Endothelial cell of umbilical vein (primary cell): ENCODE measurements around the gene PCGF2. TPM values are rescaled to one million over a fixed set of nuclear protein-coding genes. Genes with fewer than 3 reads are reported as not detected.

ENCODE experiments used
- BruUV-seq: library from RNA; stranded (reverse); fragments of 400-500 nt; replicated peaks from 2 replicates; lab custom pipeline; 2021; lab: Mats Ljungman, UMichigan
- CTCF ChIA-PET: fragments of 300-600, 350-600 bp; sonication (Branson Sonifier 250); formaldehyde crosslinking; loops from one replicate; lab custom pipeline; 2021; ENCODE audit warnings: antibody characterized with exemption, inconsistent platforms; lab: Charles Lee
- POLR2A ChIA-PET: fragments of 300-600, 350-600 bp; sonication (Branson Sonifier 250); formaldehyde crosslinking; loops from one replicate; lab custom pipeline; 2021; ENCODE audit warnings: antibody characterized with exemption, inconsistent platforms; lab: Charles Lee
- DNase-seq: peaks from one replicate; pipeline ENCODE4 v3.0.0-alpha.2; 2011; ENCODE audit warnings: low read depth, low spot score
- FAIRE-seq: peaks from 2 replicates; lab custom pipeline; 2011; peaks lifted over from hg19 to GRCh38; lab: Jason Lieb, UNC
- H2AFZ ChIP-seq: 2 replicates; pipeline ENCODE4 v1.6.0; 2012; ENCODE audit warnings: low read depth, low read length, control low read depth, inconsistent platforms
- H3K27ac ChIP-seq: 2 replicates; pipeline ENCODE4 v1.5.1; 2011; ENCODE audit warnings: low read depth, mild to moderate bottlenecking, control low read depth, low read length, moderate library complexity; ENCODE audit not compliant: insufficient read depth
- H3K27me3 ChIP-seq, 2 experiments: 2 replicates each; pipeline versions ENCODE4 v1.6.0 to v1.6.1; 2011; ENCODE audit warnings: low read length in 2 of 2, mixed read lengths in 1 of 2; ENCODE audit not compliant: control insufficient read depth in 2 of 2, insufficient read depth in 2 of 2
- H3K36me3 ChIP-seq, 2 experiments: 2 replicates in 1 of 2; 3 replicates in 1 of 2; pipeline ENCODE4 v1.5.1; 2011; ENCODE audit warnings: low read length in 2 of 2, mild to moderate bottlenecking in 1 of 2, moderate library complexity in 1 of 2; ENCODE audit not compliant: control insufficient read depth in 2 of 2, insufficient read depth in 2 of 2; ENCODE audit errors: extremely low read depth in 1 of 2
- H3K4me1 ChIP-seq: 3 replicates; pipeline ENCODE4 v1.5.1; 2011; ENCODE audit warnings: mild to moderate bottlenecking, low read length; ENCODE audit not compliant: control insufficient read depth, insufficient read depth; ENCODE audit errors: extremely low read depth
- H3K4me2 ChIP-seq: 2 replicates; pipeline ENCODE4 v1.6.1; 2011; ENCODE audit warnings: low read length, control low read depth, mixed read lengths; ENCODE audit not compliant: insufficient read depth
- H3K4me3 ChIP-seq, 3 experiments: fragments of 200-600 bp in 1 of 3; sonication (generic), shearing (Covaris generic) in 1 of 3; replicated peaks in 1 of 3; 2 replicates each; pipeline ENCODE4 v1.5.1; 2011 to 2016; ENCODE audit warnings: control low read depth in 3 of 3, low read length in 3 of 3, mild to moderate bottlenecking in 2 of 3, inconsistent platforms in 1 of 3, low read depth in 1 of 3, moderate library complexity in 1 of 3; ENCODE audit not compliant: insufficient read depth in 1 of 3
- H3K79me2 ChIP-seq: 2 replicates; pipeline ENCODE4 v1.6.0; 2012; ENCODE audit warnings: low read length, inconsistent platforms; ENCODE audit not compliant: control insufficient read depth, insufficient read depth
- H3K9ac ChIP-seq: replicated peaks from 2 replicates; pipeline ENCODE3; 2011; ENCODE audit warnings: low read length, control low read depth; ENCODE audit not compliant: insufficient read depth; ENCODE audit errors: extremely low read depth
- H3K9me1 ChIP-seq: replicated peaks from 3 replicates; pipeline ENCODE4 v1.6.0; 2011; ENCODE audit warnings: mild to moderate bottlenecking, low read length; ENCODE audit not compliant: control insufficient read depth, insufficient read depth; ENCODE audit errors: extremely low read depth
- H3K9me3 ChIP-seq: replicated peaks from 2 replicates; pipeline ENCODE4 v1.5.1; 2012; ENCODE audit warnings: low read length, inconsistent platforms; ENCODE audit not compliant: control insufficient read depth, insufficient read depth
- H4K20me1 ChIP-seq: replicated peaks from 2 replicates; pipeline ENCODE3; 2011; ENCODE audit warnings: mild to moderate bottlenecking, low read length; ENCODE audit not compliant: control insufficient read depth, insufficient read depth; ENCODE audit errors: extremely low read depth
- EZH2 ChIP-seq: IDR thresholded peaks from 2 replicates; pipeline ENCODE4 v1.6.1; 2012; ENCODE audit warnings: borderline replicate concordance, low read depth, mild to moderate bottlenecking, moderate library complexity, low read length, inconsistent platforms; ENCODE audit not compliant: severe bottlenecking
- FOS ChIP-seq: IDR thresholded peaks from 2 replicates; pipeline ENCODE4 v1.6.1; 2011; ENCODE audit warnings: mild to moderate bottlenecking, low read length, moderate library complexity, borderline replicate concordance; ENCODE audit not compliant: insufficient read depth
- GATA2 ChIP-seq: IDR thresholded peaks from 2 replicates; pipeline ENCODE4 v1.7.0; 2011; ENCODE audit warnings: low read depth, mild to moderate bottlenecking, moderate library complexity, mixed read lengths, low read length; ENCODE audit not compliant: insufficient read length, insufficient read depth
- JUN ChIP-seq: IDR thresholded peaks from 2 replicates; pipeline ENCODE4 v1.6.1; 2011; ENCODE audit warnings: borderline replicate concordance, low read depth; ENCODE audit not compliant: insufficient read length, insufficient read depth
- MYC ChIP-seq: IDR thresholded peaks from one replicate; pipeline ENCODE4 v1.6.1; 2011; ENCODE audit warnings: mild to moderate bottlenecking, low read depth, low read length
- POLR2A ChIP-seq: IDR thresholded peaks from 2 replicates; pipeline ENCODE4 v1.6.1; 2012; ENCODE audit warnings: low read depth, mild to moderate bottlenecking, control low read depth, low read length
- POLR2AphosphoS5 ChIP-seq: IDR thresholded peaks from 2 replicates; pipeline ENCODE4 v1.6.1; 2012; ENCODE audit warnings: low read depth, mild to moderate bottlenecking, control low read depth, low read length, moderate library complexity; ENCODE audit not compliant: insufficient read depth
- dilution Hi-C: fragments of 300-500 bp; cut with MboI; formaldehyde crosslinking; loops from one replicate; pipeline ENCODE4 v1.15.0; 2019; ENCODE audit warnings: low sequenced_read_pairs; ENCODE audit not compliant: extremely low pct_ligation_motif_present
- intact Hi-C: fragments of 100-400 bp; cut with micrococcal nuclease; formaldehyde crosslinking; loops from one replicate; pipeline ENCODE4 v1.10.0; 2022
- polyA plus RNA-seq, 4 experiments: library from polyadenylated mRNA; depleted of rRNA in 3 of 4; stranded (reverse) in 3 of 4; unstranded in 1 of 4; fragments of >200 nt; gene quantifications; 2 replicates each; pipeline versions ENCODE4 v1.2.1 to v1.2.3, GENCODE V29; 2011 to 2012; ENCODE audit warnings: missing spikeins in 1 of 4
- total RNA-seq: library from RNA; stranded (reverse); gene quantifications from 2 replicates; pipeline ENCODE4 v1.2.3, GENCODE V29; 2021
- TF ChIP-seq, protein P1 (sequence below), 2 donors: IDR thresholded peaks; 1 replicate in 1 of 2; 2 replicates in 1 of 2; pipeline ENCODE4 v1.5.1; 2011; ENCODE audit warnings: low read length in 2 of 2, mild to moderate bottlenecking in 2 of 2, moderate library complexity in 2 of 2, control low read depth in 1 of 2, inconsistent platforms in 1 of 2, low read depth in 1 of 2; ENCODE audit not compliant: insufficient read depth in 1 of 2; ENCODE audit errors: extremely low read depth in 1 of 2
- TF ChIP-seq, protein P2 (sequence below): IDR thresholded peaks from 2 replicates; pipeline ENCODE4 v1.6.1; 2011; ENCODE audit not compliant: insufficient read depth, insufficient read length

PCGF2 gene
- total and polyA plus RNA-seq, 2 donors (not counting 3 experiments of a cell fraction or from before 2014, with no cell fraction given), result 39.8 to 78.4 TPM

DNA sequence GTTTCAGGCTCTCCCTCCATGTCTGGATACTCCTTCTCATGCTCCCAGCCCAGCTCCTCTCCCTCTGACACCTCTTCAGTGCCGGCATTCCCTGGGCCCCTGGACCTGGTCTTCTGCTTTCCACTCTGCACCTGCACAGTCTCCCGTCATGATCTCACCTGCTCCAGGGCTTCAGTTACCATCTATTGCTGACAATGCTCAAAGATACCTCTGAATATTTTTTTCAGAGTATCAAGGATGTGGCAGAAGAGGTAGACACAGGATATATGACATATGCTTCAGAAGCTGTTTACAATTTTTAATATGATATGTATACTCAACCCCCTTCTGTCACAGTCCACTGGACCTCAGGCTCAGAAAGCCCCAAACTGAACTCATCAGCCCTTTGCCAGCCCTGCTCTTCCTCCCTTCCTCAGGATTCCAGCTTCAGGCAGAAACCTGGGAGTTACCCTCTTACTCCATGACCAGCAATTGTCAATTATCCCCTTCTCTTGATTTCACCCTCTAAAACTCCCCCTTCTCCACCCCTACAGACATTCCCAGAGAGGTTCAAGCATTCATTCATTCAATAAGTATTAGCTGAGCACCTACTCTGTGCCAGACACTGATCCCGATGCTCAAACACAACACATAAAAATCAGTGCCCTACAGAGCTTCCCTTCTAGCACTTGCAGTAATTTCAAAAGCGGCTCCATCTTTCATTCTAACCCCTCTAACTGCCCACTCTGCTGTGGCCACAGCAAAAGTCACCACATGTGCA is 50.9 kb downstream of the PCGF2 start:
- no peak for TF ChIP-seq GATA2
- no peak for TF ChIP-seq MYC
- H3K9me3 ChIP-seq, result no peaks in the 10 kb centered on the region
- no TSS peak for BruUV-seq
- no peaks in the 10 kb centered on the region for H3K36me3 ChIP-seq
- H3K27me3 ChIP-seq, result peaks cover 0 to 2% of the 10 kb centered on the region in 2 experiments
- no peak overlapping the region for H3K27ac ChIP-seq
- no peak overlapping the region for H3K4me2 ChIP-seq
- DNase-seq (no peak), FAIRE-seq (no peak)
- no peak overlapping the region for H2AFZ ChIP-seq
- H3K9ac ChIP-seq, result no peak overlapping the region
- H3K79me2 ChIP-seq, result no peaks in the 10 kb centered on the region
- H3K9me1 ChIP-seq, result no peaks in the 10 kb centered on the region
- POLR2A ChIA-PET, result no interaction called here
- intact Hi-C loops (no loop called here), dilution Hi-C loops (no loop called here)
- no peak overlapping the region for H3K4me3 ChIP-seq
- H4K20me1 ChIP-seq, result no peaks in the 10 kb centered on the region
- CTCF ChIA-PET, result interaction anchor here (1.0 to 3.0 kb wide), 4 partner anchors 8 to 38 kb away, joined by 3 to 12 read pairs (median 8); partner anchors contain the start of gene MLLT6
- peaks cover 9% of the 10 kb centered on the region for H3K4me1 ChIP-seq

DNA sequence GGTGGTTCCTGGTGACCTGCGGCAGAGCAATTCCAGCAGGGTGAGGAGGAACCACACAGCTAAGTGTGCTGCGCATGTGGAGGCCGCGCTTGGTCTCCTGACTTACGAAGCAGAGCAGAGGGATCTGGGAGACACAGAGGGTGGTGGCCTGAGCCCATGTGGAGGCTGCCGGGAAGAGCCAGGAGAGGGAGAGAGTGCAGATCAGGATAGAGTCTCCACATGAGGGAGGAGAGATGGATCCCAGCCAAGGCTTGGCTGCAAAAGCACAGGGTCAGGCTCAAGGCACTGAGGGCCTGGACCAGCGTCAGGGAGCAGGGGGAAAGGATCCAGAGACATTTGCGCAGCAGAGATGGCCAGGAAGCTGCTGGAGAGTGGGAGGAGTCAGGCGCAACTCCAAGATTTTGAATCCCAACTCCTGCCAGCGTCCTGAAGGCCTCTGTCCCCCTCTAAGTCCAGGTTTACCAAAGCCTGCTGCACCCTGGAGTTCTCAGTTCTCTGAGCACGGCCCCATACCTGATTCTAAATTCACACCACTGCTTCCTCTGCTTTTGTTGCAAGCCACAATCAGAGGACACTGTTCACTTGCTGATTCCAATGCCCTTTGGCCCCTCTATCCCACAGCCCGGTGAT is 54.3 kb downstream of the PCGF2 start:
- Histone ChIP-seq H3K4me3 (no peak overlapping the region), H3K9me1 (no peaks in the 10 kb centered on the region), H3K9ac (no peak overlapping the region), H3K36me3 (no peaks in the 10 kb centered on the region), H3K27me3 (peaks cover 0 to 2% of the 10 kb centered on the region in 2 experiments), H3K9me3 (no peaks in the 10 kb centered on the region), H3K27ac (no peak overlapping the region), H4K20me1 (no peaks in the 10 kb centered on the region), H3K4me2 (no peak overlapping the region), H2AFZ (peak overlapping the region; percentile 13), H3K4me1 (no peaks in the 10 kb centered on the region), H3K79me2 (no peaks in the 10 kb centered on the region)
- intact Hi-C loops, result no loop called here
- BruUV-seq, result no TSS peak
- DNase-seq, result no peak
- POLR2A ChIA-PET, result no interaction called here
- dilution Hi-C loops, result no loop called here
- CTCF ChIA-PET, result no interaction called here
- no peak for FAIRE-seq
- no peak for TF ChIP-seq GATA2
- TF ChIP-seq, protein P1, sequence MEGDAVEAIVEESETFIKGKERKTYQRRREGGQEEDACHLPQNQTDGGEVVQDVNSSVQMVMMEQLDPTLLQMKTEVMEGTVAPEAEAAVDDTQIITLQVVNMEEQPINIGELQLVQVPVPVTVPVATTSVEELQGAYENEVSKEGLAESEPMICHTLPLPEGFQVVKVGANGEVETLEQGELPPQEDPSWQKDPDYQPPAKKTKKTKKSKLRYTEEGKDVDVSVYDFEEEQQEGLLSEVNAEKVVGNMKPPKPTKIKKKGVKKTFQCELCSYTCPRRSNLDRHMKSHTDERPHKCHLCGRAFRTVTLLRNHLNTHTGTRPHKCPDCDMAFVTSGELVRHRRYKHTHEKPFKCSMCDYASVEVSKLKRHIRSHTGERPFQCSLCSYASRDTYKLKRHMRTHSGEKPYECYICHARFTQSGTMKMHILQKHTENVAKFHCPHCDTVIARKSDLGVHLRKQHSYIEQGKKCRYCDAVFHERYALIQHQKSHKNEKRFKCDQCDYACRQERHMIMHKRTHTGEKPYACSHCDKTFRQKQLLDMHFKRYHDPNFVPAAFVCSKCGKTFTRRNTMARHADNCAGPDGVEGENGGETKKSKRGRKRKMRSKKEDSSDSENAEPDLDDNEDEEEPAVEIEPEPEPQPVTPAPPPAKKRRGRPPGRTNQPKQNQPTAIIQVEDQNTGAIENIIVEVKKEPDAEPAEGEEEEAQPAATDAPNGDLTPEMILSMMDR (IDR thresholded peaks at IDR 0.05; ENCODE audit: extremely low read depth in 1 of 2, insufficient read depth in 1 of 2, low read depth in 1 of 2, low read length in 2 of 2), result no peak
- TF ChIP-seq MYC, result no peak
- TF ChIP-seq, protein P2, sequence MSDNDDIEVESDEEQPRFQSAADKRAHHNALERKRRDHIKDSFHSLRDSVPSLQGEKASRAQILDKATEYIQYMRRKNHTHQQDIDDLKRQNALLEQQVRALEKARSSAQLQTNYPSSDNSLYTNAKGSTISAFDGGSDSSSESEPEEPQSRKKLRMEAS, result no peak
- TF ChIP-seq JUN, result no peak
- TF ChIP-seq EZH2, result no peak
- no peak for TF ChIP-seq FOS
- TF ChIP-seq POLR2AphosphoS5, result no peak
- TF ChIP-seq POLR2A, result no peak
